Stimulated activated CD8-positive, alpha-beta memory T cell treated with anti-CD3 and anti-CD28 coated beads, Interleukin-15, amount 100 ng/mL, for 24 hours (primary cell): ENCODE results near the gene RINT1.

ENCODE experiments used
- DNase-seq: peaks from one replicate; pipeline ENCODE4 v3.0.0-alpha.2; 2020; ENCODE audit warnings: low read depth

RINT1 gene

DNA sequence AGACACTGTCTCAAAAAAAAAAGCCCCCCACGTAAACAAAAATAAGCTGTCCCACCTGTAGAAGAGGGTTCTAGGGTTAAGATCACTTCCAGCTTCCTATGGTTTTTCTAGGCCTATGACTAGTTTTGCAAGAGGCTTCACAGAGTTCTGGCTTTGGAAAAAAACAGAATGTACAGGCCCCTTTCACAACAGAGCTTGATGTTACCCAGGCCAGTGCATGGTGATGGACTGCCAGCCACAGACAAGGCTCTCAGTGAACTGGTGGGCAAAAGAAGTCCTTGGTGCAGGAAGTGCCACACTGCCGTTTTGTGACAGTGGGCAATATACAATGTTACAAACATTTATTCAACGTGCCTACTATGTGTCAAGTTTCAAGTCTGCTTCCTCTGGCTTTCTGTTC is 67.5 kb downstream of the RINT1 start:
- DNase-seq = no peak

DNA sequence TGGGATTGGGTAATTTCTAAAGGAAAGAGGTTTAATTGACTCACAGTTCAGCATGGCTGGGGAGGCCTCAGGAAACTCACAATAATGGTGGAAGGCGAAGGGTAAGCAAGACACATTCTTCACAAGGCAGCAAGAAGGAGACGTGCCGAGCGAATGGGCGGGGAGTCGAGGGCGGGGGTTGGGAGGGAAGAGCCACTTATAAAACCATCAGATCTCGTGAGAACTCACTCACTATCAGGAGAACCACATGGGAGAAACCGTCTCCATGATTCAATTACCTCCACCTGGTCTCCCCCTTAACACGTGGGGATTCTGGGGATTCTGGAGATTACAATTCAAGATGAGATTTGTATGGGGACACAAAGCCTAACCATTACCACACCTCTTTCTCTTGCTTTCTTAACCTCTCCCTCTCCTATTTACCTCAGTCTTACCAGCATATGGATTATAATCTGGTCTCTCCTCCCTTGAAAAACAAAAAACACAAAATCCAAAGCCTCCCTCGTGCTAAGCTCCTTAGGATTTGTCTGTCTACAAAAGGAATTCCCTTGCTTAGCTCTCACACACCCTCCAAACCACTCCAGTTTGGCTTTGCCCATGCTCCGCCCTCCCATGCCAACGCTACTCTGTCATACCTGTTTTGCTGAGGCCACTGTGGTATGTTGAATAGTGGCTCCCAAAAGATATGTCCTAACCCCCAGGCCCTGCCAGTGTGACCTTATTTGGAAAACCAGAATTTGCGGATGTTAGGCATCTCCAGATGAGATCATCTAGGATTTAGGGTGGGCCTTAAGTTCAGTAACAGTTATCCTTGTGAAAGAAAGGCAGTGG is 68.9 kb downstream of the RINT1 start:
- no peak for DNase-seq

DNA sequence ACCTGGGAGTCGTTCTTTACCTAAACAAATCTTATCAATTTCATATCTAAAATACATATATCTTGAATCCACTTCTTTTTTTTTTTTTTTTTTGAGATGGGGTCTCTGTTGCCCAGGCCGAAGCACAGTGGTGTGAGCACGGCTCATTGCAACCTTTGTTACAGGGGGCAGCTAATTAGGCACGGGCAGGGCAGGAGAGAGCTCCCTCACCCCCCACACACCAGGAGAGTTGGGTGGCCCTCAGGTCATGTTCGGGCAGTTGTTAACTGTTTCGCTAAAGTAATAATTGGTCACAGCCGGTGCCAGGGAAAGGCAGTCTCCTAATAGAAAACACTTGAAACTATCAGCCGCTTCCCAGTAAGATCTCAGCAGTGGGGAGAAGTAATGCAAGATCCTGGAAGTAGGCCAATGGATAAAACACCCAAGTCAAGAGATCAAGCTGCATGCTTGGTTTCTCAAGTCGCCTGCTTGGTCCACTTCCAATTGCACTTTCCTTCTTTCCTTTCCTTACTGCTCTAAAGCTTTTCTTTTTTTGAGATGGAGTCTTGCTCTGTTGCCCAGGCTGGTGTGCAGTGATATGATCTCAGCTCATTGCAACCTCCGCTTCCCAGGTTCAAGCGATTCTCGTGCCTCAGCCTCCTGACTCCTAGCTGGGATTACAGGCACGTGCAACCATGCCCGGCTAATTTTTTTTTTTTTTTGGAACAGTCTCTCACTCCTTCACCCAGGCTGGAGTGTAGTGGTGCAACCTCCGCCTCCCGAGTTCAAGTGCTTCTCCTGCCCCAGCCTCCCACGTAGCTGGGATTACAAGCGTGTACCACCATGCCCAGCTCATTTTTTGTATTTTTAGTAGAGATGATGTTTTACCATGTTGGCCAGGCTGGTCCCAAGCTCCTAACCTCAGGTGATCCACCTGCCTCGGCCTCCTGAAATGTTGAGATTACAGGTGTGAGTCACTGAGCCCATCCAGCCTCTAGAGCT is 70.6 kb downstream of the RINT1 start:
- no peak for DNase-seq

DNA sequence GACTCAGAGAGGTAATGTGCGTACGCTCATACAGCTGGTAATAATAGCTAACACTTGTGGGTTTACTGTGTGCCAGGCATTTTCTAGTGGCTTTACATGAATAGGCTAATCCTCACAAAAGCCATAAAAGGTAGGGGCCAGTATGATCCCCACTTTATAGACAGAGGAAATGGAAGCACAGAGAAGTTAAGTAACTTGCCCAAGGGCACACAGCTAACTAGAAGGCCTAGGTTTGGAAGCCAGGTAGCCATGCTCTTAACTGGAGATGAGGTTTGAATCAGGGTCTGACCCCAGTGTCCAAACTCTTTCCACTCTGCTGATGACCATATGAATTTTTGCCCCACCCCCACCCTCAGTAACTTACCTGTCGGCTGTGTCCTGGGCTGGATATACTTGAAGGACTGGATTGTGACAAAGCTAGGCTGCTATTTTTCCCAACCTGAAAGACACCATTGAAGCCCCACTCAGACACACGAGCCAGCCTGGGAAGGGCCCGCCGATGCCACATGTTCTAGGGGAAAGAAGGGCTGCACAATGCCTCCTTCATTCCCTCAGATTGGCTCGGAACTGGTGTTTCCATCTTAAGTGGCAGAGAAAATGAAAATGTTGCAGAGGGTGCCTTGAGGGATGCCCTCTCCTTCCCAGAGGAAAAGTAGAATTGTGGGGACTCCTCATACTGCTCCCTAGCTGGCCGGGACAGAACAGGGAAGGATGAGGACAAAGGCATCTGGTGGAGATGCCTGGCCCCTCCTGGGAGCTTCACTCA is 78.3 kb downstream of the RINT1 start:
- no peak for DNase-seq

DNA sequence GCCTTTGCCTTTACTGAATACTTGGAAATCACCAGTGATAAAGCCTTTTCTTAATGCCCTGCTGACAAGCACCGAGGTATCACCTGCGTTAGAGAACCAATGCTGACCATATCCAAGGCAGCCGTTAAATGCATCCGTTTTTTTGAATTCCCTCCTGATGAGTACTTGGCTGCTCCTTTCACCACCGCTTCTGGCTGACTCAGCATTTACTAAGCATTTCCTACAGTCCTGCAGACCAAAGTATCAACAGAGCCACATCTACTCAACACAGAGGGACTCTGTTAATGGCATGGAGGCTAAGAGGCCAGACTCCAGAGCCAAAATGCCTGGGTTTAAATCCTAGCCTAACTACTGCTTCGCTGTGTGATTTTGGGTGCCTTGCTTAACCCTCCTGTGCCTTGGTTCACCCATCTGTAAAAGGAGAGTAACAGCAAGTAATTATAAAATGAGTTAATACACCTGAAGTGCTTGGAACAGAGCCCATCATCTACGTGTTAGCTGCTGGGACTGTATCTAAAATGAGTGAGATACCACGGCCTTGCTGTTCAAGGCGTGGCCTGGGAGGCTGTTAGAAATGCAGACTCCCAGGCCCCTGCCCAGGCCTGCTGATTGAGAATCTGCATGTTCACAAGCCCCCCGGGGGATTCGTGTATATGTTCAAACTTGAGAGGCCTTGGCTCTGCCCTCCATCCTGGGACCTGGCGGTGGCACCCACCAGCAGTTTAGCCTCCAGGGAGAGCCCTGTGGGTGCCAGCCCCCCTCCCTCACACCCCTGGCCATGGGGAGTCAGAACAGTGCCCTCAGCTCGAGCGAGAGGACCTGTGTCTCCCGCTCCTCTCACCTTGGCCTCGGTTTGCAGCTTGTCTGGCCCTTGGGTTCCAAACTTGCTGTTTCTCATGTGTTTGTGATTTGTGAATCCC is 80.1 kb downstream of the RINT1 start:
- no peak for DNase-seq

DNA sequence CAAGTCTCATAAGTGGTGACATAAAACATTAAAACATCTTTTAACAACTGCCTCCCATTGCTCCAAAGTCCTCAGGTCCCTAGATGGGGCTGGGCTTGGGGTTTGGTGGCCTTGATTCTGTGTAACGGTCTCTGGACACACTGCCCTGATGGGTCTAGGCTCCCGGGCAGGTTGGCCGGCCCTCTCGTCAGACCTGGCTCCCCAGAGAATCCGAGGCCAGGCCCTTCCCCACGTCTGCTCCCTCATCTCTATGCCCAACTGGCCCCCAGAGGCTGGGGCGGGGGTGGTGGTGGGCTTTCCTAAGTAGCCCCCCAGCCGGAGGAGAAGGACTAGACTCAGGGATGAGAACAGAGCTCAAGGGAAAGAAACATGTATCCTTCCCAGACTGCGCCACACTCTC is 80.8 kb downstream of the RINT1 start:
- no peak for DNase-seq

DNA sequence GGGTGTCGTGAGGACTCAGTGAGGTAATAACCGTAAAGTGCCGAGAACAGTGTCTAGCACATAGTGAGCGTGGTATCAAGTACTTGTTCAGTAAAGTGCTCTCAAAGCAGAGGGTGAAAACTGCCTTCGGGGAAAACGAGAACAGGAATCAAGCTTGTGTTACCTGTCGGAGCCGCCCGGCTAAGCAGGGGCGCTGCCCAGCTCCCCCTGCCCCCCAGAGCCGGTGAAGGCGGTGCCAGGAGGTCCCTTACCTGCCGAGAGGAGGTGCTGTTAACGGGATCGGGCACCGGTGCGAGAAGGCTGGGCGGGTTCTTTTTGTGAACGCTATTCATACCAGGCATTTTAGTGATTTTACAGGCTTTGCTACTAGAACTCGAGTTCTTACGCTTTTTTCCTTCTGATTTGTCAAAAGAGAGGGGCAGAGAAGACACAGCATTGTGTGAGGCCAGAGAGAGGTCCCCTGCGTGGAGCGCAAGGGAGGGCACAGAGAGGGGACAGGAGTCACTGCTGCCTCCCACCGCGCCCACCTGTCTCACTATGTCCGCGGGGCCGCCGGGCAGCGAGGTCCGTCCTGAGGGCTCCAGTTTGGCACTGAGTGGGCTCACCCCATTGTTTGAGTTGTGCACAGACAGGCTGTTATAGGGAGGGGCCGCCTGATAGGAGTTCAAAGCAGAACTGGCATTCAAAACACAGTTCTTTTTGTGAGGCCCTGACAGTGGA is 81.8 kb downstream of the RINT1 start:
- DNase-seq = no peak

DNA sequence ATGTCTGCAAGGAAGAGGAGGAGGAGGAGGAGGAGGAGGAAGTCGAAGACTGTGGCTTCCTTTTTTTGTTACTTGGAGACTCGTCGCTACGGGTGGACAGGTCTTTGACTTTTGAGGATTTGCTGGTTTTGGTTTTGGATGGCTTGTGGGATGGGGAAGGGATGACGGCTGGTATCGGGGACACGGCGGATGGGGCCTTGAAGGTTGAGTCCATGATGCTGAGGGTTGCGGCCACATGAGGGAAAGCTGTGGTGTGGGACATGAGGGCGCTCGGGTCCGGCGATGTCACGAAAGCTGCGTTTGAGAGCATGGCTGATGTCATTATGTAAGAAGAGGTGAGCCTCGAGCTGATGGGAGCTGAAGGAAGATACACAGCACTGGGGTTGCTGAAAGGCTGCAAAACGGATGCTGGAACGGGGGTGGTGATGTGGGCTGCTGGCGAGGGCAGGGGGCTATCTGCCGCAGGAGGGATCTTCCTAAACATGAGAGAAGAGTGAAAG is 82.4 kb downstream of the RINT1 start:
- DNase-seq = no peak
